D721Med (cell line): ENCODE measurements around the gene TF.

Experiments
- DNase-seq: peaks from one replicate; pipeline ENCODE4 v3.0.0; 2011; ENCODE audit warnings: low spot score; ENCODE audit not compliant: insufficient read length
- FAIRE-seq: peaks from 2 replicates; lab custom pipeline; 2011; peaks lifted over from hg19 to GRCh38; lab: Jason Lieb, UNC
- TF ChIP-seq, protein P1 (sequence below): IDR thresholded peaks from 2 replicates; pipeline ENCODE4 v1.5.1; 2012; ENCODE audit warnings: mild to moderate bottlenecking, control low read depth; ENCODE audit not compliant: insufficient read depth; ENCODE audit errors: missing control alignments

Gene TF

GRCh38 chr3:133830071-133830470 is 83.9 kb downstream of the TF start:
- TF ChIP-seq, protein P1, sequence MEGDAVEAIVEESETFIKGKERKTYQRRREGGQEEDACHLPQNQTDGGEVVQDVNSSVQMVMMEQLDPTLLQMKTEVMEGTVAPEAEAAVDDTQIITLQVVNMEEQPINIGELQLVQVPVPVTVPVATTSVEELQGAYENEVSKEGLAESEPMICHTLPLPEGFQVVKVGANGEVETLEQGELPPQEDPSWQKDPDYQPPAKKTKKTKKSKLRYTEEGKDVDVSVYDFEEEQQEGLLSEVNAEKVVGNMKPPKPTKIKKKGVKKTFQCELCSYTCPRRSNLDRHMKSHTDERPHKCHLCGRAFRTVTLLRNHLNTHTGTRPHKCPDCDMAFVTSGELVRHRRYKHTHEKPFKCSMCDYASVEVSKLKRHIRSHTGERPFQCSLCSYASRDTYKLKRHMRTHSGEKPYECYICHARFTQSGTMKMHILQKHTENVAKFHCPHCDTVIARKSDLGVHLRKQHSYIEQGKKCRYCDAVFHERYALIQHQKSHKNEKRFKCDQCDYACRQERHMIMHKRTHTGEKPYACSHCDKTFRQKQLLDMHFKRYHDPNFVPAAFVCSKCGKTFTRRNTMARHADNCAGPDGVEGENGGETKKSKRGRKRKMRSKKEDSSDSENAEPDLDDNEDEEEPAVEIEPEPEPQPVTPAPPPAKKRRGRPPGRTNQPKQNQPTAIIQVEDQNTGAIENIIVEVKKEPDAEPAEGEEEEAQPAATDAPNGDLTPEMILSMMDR, result no peak
- FAIRE-seq (no peak), DNase-seq (no peak)

DNA sequence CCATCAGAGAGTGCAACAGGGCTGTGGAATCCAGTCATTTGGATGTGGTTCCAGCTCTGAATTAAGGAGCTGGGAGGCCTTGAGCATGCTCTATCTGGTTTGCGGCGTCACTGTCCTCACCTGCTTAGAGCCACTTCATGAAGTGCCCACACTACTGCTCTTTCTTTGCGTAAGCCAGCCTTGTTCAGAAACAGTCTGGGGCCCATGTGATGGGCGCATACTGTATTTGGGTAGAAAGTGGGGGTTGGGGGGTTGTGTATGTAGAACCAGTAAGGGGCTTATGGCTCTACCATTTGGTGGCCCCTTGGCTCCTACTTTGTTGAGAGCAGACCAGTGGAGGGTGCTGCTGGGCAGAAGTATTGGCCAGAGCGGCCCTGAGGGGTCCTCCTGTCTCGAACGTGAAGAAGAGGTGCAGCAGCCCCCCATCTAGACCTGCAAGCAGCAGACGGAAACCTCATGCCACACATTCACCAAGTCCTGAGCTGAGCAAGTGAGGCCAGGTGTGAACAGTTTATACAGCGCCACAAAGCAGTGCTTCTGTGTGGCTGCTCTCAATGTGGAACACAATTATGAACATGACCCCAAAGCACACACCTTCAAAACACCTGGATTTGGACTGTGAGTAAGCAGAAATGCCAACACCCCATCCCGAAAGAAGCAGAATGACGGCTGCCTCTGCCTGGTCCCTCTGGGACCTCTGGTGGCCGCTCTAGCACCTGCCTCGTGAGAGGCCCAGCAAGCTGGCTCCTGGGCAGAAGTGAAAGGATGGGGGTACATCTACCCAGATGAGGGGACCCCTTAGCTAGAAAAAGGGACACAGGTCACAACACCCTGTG is 86.0 kb downstream of the TF start:
- TF ChIP-seq, protein P1, result no peak
- DNase-seq (no peak), FAIRE-seq (no peak)

- TF ChIP-seq, protein P1, result no peak
- no peak for FAIRE-seq
Observed at GRCh38 chr3:133832802-133833144, 86.6 kb downstream of the TF start.

GRCh38 chr3:133833267-133833666 is 87.1 kb downstream of the TF start:
- FAIRE-seq (no peak), DNase-seq (no peak)
- TF ChIP-seq, protein P1, result no peak

More at GRCh38 chr3:133832802-133833144, 86.6 kb downstream of the TF start:
- no peak for DNase-seq

DNA sequence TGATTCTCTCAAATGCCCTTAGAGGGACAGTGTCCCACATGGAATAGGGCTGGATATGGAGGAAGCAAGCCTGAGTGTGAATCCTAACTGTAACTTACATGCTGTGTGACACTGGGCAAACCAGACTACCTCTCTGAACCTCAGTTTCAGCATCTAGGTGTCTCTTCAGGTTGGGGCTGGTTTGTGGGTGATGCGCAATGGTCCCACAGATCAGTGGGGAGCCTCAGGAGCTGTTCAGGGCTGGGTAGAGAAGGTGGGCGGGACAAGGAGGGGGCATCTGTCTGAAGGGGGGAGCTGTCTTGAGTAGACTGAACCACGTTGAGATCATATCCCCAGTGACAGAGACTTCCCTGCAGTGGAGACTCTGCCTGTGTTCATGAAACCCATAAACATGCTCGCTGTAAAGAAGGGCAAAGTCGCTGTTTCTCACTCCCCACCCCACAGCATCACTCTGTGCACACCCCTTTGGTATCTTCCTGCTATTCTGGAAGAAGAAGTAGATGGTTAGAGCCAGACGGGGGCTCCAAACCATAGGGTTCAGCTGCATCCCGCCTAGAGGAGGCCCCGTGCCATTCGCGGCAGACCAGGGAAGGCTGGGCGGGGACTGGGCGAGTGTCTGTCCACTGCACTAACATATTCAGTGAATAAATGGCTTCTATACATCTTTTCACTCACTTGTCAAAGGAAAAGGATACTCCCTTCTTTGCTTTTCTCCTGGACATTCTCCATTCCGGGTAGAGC is 87.9 kb downstream of the TF start:
- FAIRE-seq, result no peak
- no peak for DNase-seq
- TF ChIP-seq, protein P1, result no peak

DNA sequence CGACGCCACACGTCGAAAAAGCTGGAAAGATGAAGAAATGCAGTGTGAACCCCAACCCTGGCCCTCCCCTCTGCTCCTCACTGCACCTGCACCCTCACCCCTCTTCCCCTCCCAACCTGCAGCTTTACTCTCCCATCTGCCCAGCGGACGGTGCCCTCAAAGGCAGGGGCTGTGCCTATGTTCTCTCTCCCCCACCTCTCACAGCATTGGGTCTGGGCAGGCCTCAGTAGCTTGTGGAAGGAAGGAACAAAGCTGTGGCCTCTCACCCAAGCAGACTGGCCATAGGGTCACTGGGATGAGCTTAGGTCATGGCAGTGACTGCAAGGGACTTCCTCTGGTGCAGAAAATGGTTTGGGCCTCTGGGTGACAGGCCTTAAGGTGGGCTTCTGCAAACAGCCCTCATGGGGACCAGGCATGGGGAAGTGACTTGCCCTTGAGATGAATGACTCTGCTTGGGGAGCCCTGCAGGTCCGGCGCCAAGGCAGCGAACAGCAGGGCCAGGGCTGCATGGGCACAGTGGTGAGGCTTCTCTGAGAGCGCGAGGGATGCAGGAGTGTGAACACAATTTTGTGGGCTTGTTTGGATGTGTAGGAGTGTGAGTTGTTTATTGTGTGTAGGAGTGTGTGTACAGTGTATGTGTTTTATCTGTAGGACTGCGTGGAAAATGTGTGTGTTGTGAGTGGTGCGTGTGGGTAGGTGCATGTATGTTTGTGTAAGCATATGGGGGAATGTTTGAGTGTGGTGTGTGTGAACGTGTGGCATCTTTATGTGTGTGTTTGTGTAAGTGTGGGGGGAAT is 88.6 kb downstream of the TF start:
- FAIRE-seq, result no peak
- TF ChIP-seq, protein P1, result no peak
- no peak for DNase-seq
